ENCODE measurements around the gene POLE. TPM values are rescaled to one million over a fixed set of nuclear protein-coding genes. Genes with fewer than 3 reads are reported as not detected.

The POLE gene
- total and polyA plus RNA-seq, 2 of the 4 experiments (the other 2 are of a cell fraction): 17.2 to 20.7 TPM

DNA sequence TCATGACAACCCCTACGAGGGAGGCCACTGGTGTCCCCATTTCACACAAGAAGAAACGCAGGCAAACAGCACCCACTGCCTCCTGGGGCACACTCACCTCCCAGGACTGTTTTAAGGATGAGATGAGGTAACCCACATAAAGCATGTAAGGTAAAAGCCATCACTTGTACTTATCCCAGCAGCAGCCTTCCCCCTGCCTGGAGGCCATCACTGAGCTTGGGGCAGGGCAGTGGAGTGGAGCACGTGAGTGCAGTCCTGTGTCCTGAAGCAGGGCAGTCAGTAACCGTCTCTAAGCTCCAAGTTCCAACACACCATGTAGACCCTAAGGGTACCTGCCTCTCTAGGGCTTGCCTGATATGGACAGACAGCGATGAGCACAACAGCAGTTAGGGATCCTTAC, 1.7 kb downstream of the POLE start:
- Histone ChIP-seq H3K23ac (ENCODE audit: low read depth, low read length) (no peak overlapping the region), H3K4me3 (ENCODE audit: insufficient read depth, low read depth, low read length) (no peak overlapping the region), H3K56ac (ENCODE audit: extremely low read depth, insufficient read depth, low read length) (no peak overlapping the region), H2AK5ac (ENCODE audit: low read depth, low read length) (no peak overlapping the region), H4K20me1 (ENCODE audit: insufficient read depth, low read length) (peaks cover 6% of the 10 kb centered on the region; the same call in 1 of the 2 replicates), H2AFZ (replicated peaks; ENCODE audit: low read length, poor library complexity) (no peak overlapping the region), H3K27me3 (ENCODE audit: control insufficient read depth, insufficient read depth, low read length) (no peaks in the 10 kb centered on the region), H3K4me2 (ENCODE audit: low read depth, low read length) (no peak overlapping the region), H3K9me3 (ENCODE audit: control insufficient read depth, insufficient read depth, low read length) (no peaks in the 10 kb centered on the region), H3K4ac (ENCODE audit: low read depth, low read length) (no peak overlapping the region), H3K9me1 (ENCODE audit: insufficient read depth, low read length) (no peaks in the 10 kb centered on the region; the same call in 1 of the 2 replicates), H4K91ac (ENCODE audit: insufficient read depth, low read depth, low read length) (no peak overlapping the region), H3K36me3 (ENCODE audit: control insufficient read depth, insufficient read depth, low read length) (peaks cover 3% of the 10 kb centered on the region; the same call in 1 of the 2 replicates), H2BK20ac (ENCODE audit: low read depth, low read length) (no peak overlapping the region), H4K5ac (ENCODE audit: low read depth, low read length) (no peak overlapping the region), H3K27ac (ENCODE audit: insufficient read depth, low read length) (no peak overlapping the region), H3K9ac (ENCODE audit: low read depth, low read length) (no peak overlapping the region), H2BK5ac (ENCODE audit: low read depth, low read length, poor library complexity, severe bottlenecking) (no peak overlapping the region), H4K8ac (ENCODE audit: low read depth in 2 of 2, low read length in 2 of 2) (no peak overlapping the region), H2AK9ac (replicated peaks; ENCODE audit: low read depth, low read length, poor library complexity) (no peak overlapping the region), H2BK120ac (ENCODE audit: low read depth, low read length) (no peak overlapping the region), H2BK15ac (ENCODE audit: low read depth, low read length) (no peak overlapping the region), H3K14ac (replicated peaks; ENCODE audit: low read depth, low read length) (no peak overlapping the region), H3K18ac (ENCODE audit: low read depth, low read length) (no peak overlapping the region), H3K79me1 (ENCODE audit: low read depth in 1 of 2, low read length in 2 of 2) (peaks cover 21 to 25% of the 10 kb centered on the region in 2 experiments), H3K4me1 (ENCODE audit: control insufficient read depth, insufficient read depth, low read length) (peaks cover 3% of the 10 kb centered on the region; the same call in 1 of the 2 replicates)
- dilution Hi-C loops (cut with HindIII; ENCODE audit: low sequenced_read_pairs, unreplicated experiment): no loop called here
- no CpG with 5 or more reads among the region's 5 CpGs for WGBS, 2 experiments (ENCODE audit: extremely low coverage in 2 of 2, insufficient read length in 1 of 2)
- TF ChIP-seq MAZ (IDR thresholded peaks at IDR 0.05; ENCODE audit: borderline replicate concordance, low read depth, low read length) (no peak), POLR2A (IDR thresholded peaks at IDR 0.05; ENCODE audit: low read depth, low read length) (no peak), MXI1 (IDR thresholded peaks at IDR 0.05; ENCODE audit: borderline replicate concordance, low read depth, low read length) (no peak), BHLHE40 (IDR thresholded peaks at IDR 0.05; ENCODE audit: low read depth, low read length) (no peak)
- TF ChIP-seq, protein P1, sequence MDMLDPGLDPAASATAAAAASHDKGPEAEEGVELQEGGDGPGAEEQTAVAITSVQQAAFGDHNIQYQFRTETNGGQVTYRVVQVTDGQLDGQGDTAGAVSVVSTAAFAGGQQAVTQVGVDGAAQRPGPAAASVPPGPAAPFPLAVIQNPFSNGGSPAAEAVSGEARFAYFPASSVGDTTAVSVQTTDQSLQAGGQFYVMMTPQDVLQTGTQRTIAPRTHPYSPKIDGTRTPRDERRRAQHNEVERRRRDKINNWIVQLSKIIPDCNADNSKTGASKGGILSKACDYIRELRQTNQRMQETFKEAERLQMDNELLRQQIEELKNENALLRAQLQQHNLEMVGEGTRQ (IDR thresholded peaks at IDR 0.05; ENCODE audit: low read depth, low read length): no peak
- intact Hi-C loops (cut with micrococcal nuclease): no loop called here
- CTCF ChIA-PET: no interaction called here
- DNase-seq (no peak), ATAC-seq (ENCODE audit: low read depth) (no peak)
- in situ Hi-C loops (cut with MboI; ENCODE audit: low sequenced_read_pairs): no loop called here
- no TSS peak for BruUV-seq (replicated peaks)
- POLR2A ChIA-PET (ENCODE audit: unreplicated experiment): no interaction called here

All from IMR-90 (cell line).